Glutamatergic neuron (in vitro differentiated cells): ENCODE results near the gene POLRMT. TPM values are rescaled to one million over a fixed set of nuclear protein-coding genes. Genes with fewer than 3 reads are reported as not detected.
A peak's percentile ranks its signal among the peaks of the same experiment; 100 is the strongest.

Experiments used
- DNase-seq: peaks from one replicate; pipeline ENCODE4 v3.0.0; 2022
- H3K27ac Mint-ChIP-seq: one replicate; pipeline ENCODE4 v1.8.0; 2020; ENCODE audit warnings: mild to moderate bottlenecking, mixed read lengths, inconsistent platforms; ENCODE audit not compliant: unreplicated experiment
- H3K27me3 Mint-ChIP-seq: one replicate; pipeline ENCODE4 v1.8.0; 2020; ENCODE audit warnings: mild to moderate bottlenecking, moderate library complexity, mixed read lengths, inconsistent platforms; ENCODE audit not compliant: unreplicated experiment
- H3K36me3 Mint-ChIP-seq: one replicate; pipeline ENCODE4 v1.8.0; 2020; ENCODE audit warnings: mild to moderate bottlenecking, mixed read lengths, inconsistent platforms; ENCODE audit not compliant: unreplicated experiment
- H3K4me1 Mint-ChIP-seq: one replicate; pipeline ENCODE4 v1.8.0; 2020; ENCODE audit warnings: mild to moderate bottlenecking, low read depth, mixed read lengths, inconsistent platforms; ENCODE audit not compliant: unreplicated experiment
- H3K4me3 Mint-ChIP-seq: one replicate; pipeline ENCODE4 v1.8.0; 2020; ENCODE audit warnings: mild to moderate bottlenecking, mixed read lengths, inconsistent platforms; ENCODE audit not compliant: unreplicated experiment
- H3K9me3 Mint-ChIP-seq: one replicate; pipeline ENCODE4 v1.8.0; 2020; ENCODE audit warnings: mild to moderate bottlenecking, moderate library complexity, mixed read lengths, inconsistent platforms; ENCODE audit not compliant: unreplicated experiment
- CTCF ChIP-seq: fragments of 200-600 bp; sonication (generic); IDR thresholded peaks from one replicate; pipeline ENCODE4 v1.5.0; 2021; ENCODE audit not compliant: partially characterized antibody, unreplicated experiment
- total RNA-seq: library from RNA; stranded (reverse); fragmentation: NEBNext Ultra II Directional; extraction: Animal tissue kit (Norgen Biotek cat#: 25700); gene quantifications from one replicate; pipeline ENCODE4 v1.2.1, GENCODE V29; 2021; ENCODE audit not compliant: unreplicated experiment

The POLRMT gene
- total RNA-seq, 1 donor from 2014 or later: 79.9 TPM

GRCh38 chr19:593505-593904 is 39.8 kb downstream of the POLRMT start:
- Mint-ChIP-seq H3K27ac (no peak overlapping the region), H3K27me3 (peaks cover 5% of the 10 kb centered on the region), H3K36me3 (no peaks in the 10 kb centered on the region), H3K4me3 (no peak overlapping the region), H3K9me3 (peaks cover 5% of the 10 kb centered on the region), H3K4me1 (peaks cover 3% of the 10 kb centered on the region)
- no peak for DNase-seq
- no peak for TF ChIP-seq CTCF

DNA sequence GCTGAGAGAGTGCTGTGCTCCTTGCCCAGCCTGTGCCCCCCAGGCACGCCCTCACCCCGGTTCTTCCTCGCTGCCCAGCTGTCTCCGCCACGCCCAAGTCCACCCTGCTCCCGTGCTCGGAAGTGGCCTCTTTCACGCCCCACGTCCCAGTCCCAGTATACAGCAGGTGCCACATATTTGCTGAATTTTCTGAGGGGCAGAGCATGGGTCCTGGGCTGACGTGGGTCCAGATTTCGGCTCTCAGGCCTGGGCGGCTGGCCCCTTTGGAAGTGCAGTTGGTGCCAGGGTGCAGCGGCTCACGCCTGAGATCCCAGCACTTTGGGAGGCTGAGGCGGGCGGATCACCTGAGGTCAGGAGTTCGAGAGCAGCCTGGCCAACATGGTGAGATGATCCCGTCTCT is 40.3 kb downstream of the POLRMT start:
- Mint-ChIP-seq H3K36me3 (no peaks in the 10 kb centered on the region), H3K9me3 (peaks cover 5% of the 10 kb centered on the region), H3K4me3 (no peak overlapping the region)

GRCh38 chr19:592101-592500 is 41.2 kb downstream of the POLRMT start:
- Mint-ChIP-seq H3K36me3 (no peaks in the 10 kb centered on the region), H3K4me1 (peaks cover 4% of the 10 kb centered on the region), H3K27me3 (peaks cover 5% of the 10 kb centered on the region), H3K27ac (no peak overlapping the region), H3K9me3 (peaks cover 5% of the 10 kb centered on the region), H3K4me3 (peak overlapping the region; percentile 25)
- DNase-seq: no peak
- no peak for TF ChIP-seq CTCF

More for the DNA sequence above, 40.3 kb downstream of the POLRMT start:
- DNase-seq: no peak
- H3K27ac Mint-ChIP-seq: no peak overlapping the region
- H3K27me3 Mint-ChIP-seq: peaks cover 5% of the 10 kb centered on the region
- peaks cover 3% of the 10 kb centered on the region for H3K4me1 Mint-ChIP-seq
- no peak for TF ChIP-seq CTCF

- peaks cover 7% of the 10 kb centered on the region for H3K27me3 Mint-ChIP-seq
Measured at GRCh38 chr19:591099-591958, 42.0 kb downstream of the POLRMT start.

More at GRCh38 chr19:591099-591958, 42.0 kb downstream of the POLRMT start:
- no peak for TF ChIP-seq CTCF
- Mint-ChIP-seq H3K4me3 (peak overlapping the region; percentile 70), H3K4me1 (peaks cover 4% of the 10 kb centered on the region), H3K9me3 (peaks cover 5% of the 10 kb centered on the region), H3K27ac (no peak overlapping the region), H3K36me3 (no peaks in the 10 kb centered on the region)
- no peak for DNase-seq
